Activated CD4-positive, CD25-positive, alpha-beta regulatory T cell (primary cell): ENCODE results near the gene VSTM2B.
"Not testable (repeated sequence)": the region's sequence is repeated elsewhere in the genome, so short reads cannot be mapped to it uniquely, and the experiment has no call there.

Source experiments
- DNase-seq, 4 experiments: peaks; one replicate each; lab custom pipeline; 2025; lab: John Stamatoyannopoulos, UW

VSTM2B gene

DNA sequence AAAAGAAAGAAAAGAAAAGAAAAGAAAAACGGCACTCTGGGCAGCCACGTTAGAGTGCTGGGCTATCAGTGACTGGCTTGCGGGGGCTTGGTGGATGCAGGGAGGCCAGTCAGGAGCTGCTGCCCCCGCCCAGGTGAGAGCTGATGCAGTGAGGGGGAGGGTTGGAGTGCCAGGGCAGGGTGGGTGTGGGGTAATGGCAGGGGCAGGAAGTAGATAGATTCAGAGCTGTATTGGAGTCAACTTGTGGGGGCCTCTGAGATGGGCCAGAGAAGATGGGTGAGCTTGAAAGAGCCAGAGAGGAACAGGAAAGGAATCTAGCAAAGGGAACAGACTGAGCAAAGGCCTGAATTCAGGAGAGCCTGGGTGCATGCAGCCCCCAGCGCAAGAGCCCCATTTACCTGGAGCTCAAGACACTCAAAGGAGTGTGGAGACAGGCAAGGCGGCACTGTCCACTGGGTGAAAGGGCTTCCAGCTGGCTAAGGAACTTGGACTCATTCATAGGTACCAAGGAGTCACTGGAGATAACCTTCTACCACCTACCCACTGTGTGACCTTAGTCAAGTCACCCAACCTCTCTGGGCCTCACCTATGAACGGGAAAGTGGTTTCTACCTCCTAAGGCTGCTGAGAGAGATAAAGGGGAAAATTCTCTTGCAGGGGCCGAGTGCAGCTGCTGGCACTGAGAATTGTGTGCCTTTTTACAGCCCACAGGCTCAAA lies 20.2 kb downstream of the VSTM2B start:
- DNase-seq = no peak

GRCh38 chr19:29546583-29547190 lies 20.9 kb downstream of the VSTM2B start:
- no peak for DNase-seq

DNA sequence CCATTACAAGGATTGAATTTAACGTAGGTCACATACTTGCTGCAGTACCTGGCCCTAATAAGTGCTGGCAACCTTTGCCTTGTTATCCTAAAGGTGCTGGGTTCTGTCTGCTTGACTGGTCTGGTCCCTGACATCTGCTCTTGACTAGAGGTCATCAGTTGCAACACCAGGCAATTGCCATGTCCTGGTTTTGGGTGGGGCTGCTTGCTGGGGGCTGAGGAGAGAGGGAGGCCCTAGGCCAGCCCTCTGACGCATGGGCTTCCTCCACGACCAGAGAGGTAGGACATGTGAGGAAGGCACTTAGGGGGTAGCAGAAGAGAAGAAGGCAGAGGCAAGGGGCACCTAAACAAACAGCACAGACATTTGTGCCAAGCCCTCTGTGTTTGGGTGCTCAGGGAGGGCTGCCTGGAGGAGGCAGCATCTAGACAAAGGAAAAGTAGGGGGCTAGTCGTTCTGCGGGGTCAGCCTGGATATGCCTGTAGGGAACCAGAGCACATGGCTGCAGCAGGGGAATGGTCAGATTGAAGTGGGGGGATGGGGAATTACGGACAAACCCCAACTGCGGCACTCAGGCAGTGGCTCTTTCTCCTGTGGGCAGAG lies 21.7 kb downstream of the VSTM2B start:
- DNase-seq = no peak

GRCh38 chr19:29547981-29548380 lies 22.2 kb downstream of the VSTM2B start:
- DNase-seq = no peak

GRCh38 chr19:29548483-29549085 lies 22.8 kb downstream of the VSTM2B start:
- DNase-seq = no peak

- DNase-seq = no peak
Measured at GRCh38 chr19:29549105-29550070, 23.6 kb downstream of the VSTM2B start.

DNA sequence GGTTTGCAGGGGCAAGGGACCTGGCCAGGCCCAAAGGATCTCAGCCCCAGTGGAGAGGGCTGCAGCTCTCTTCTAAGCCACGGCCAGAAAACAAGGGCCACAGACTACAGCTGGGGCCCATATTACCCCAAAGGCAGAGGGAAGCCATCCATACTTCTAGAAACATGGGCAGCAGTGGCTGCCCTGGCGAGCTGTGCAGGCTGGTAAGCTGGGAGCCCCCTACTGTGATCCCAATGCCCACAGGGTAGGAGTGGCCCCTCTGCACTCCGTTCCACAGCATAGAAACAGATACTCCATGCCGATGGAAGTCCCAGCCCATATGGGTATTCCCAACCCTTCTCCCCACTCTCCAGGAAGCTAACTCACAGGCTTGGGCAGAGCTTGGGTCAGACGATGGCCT lies 25.1 kb downstream of the VSTM2B start:
- DNase-seq = no peak

DNA sequence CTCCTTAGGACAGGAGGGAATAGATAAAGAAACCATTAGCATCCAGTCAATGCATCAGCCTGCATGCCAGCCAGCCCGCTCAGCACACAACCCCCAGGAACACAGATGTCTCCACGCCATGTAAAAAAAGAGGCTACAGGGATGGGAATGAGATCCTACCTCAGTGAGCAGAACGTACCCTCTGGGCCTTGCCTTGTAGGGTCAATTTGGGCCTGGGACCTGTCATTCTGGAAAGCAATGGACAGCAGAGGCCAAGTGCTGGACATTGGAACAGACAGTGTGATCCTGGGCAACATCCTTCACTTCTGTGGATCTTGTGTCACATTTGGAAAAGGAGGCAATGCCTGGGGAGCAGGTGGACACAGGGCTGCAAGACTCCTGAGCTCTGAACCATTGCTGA lies 26.0 kb downstream of the VSTM2B start:
- no peak for DNase-seq

DNA sequence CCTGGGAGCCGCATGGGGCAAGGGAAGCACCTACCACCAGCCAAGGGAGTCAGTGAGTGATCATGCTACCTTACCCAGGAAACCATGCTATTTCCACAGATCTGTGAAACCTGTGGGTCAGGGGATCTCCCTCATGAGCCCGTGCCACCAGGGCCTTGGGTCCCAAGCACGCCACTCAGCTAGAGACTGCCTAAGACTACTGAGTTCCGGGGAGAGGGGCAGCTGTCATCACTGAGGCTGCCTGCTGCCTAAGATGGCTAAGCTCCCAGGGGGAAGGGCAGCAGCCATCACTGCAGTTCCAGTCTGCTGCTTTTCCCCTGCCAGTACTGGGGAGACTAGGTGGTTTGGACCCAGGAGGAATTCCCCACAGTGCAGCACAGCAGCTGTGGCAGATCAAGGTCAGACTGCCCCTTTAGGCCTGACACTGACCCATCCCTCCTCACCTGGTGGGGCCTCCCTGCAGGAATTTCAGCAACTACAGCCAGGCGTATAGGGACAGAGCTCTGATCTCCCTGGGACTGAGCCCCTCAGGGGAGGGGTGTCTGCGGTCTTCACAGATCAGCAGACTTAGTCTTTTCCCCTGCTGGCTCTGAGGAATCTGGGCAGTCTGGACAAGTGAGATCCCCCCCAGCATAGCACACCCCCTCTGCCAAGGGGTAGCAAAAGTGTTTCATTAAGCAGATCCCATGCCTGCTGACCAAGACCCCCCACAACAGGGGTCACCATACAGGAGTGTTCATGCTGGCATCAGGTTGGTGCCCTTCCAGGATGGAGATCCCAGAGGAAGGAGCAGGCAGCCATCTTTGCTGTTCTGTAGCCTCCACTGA lies 26.9 kb downstream of the VSTM2B start:
- DNase-seq = no peak

DNA sequence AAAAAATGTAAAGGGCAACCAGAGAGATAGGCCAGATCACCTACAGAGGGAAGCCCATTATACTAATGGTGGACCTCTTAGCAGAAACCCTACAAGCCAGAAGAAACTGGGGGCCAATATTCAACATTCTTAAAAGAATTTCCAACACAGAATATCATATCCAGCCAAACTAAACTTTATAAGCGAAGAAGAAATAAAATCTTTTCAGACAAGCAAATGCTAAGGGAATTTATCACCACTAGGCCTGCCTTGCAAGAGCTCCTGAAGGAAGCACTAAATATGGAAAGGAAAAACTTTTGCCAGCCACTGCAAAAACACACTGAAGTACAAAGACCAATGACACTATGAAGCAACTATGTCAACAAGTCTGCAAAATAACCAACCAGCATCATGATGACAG lies 28.4 kb downstream of the VSTM2B start:
- DNase-seq = no peak

GRCh38 chr19:29559110-29559509 lies 33.3 kb downstream of the VSTM2B start:
- not testable (repeated sequence) for DNase-seq

DNA sequence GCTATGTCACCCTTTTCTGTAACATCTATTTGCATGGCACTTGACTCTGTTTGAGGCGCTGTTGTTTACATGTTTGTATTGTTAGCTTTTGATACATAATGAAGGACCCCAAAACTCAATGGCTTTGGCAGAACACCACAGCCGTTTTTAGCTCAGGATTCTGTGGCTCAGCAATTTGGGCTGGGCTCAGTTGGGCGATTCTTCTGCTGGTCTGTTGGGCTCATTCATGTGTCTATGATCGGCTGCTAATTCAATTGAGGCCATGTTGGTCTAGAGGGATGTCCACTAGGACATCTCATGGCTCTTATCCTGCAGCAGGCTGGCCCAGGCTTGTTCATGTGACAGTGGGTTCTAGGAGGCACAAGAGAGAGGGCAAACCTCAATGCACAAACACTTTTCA lies 33.9 kb downstream of the VSTM2B start:
- DNase-seq = no peak

DNA sequence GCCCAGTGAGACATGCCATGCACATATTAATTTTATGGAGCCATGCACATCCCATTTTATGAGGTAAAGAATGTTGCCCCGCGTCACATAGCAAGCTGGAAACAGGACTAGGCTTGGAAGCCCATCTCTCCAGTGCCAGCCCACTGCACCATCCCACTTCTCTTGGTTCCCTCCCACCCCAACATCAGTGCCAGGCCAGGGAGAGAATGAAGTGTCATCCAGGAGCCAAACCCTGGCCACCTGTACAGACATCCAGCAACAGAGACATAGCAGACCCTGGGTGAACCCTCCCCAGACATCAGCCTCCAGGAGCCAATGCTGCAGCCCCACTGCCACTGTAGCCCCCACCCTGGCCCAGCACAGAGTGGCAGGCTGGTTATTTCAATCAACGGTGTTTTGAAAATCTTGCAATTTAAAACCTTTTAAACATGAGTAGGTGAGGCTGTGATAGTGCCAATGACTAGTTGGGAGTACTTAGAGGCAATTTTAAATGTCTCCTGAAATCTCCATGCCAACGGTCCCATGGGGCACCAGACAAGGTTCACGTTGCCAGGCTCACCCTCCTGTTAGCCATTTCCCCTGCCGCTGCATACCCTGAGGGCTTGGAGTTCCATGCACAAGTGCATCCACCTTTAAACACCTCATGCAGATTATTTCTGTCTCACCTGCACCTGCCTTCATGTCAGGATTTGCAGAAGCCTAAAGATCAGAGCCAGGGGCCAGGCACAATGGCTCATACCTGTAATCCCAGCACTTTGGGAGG lies 34.7 kb downstream of the VSTM2B start:
- no peak for DNase-seq

DNA sequence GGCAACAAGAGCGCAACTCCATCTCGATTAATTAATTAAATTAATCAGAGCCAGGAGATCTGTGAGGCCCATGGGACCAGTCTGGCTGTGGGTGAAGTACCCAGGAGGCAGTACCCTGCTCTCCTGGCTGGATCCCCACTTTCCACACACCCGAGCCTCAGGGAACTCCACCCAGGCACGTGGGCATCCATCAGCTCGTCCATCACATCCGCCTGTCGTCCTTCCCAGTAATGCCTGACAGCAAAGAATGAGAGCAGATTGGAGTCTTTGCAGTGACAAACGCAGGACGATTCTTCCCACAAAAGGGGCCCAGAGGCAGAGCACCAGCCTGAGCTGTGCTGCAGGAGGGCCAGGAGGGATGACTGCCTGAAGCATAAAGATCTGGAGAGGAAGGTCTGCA lies 35.8 kb downstream of the VSTM2B start:
- no peak for DNase-seq

GRCh38 chr19:29562299-29563297 lies 36.8 kb downstream of the VSTM2B start:
- DNase-seq = no peak

GRCh38 chr19:29563486-29564101 lies 37.8 kb downstream of the VSTM2B start:
- DNase-seq = no peak

GRCh38 chr19:29564574-29565005 lies 38.8 kb downstream of the VSTM2B start:
- DNase-seq = no peak

DNA sequence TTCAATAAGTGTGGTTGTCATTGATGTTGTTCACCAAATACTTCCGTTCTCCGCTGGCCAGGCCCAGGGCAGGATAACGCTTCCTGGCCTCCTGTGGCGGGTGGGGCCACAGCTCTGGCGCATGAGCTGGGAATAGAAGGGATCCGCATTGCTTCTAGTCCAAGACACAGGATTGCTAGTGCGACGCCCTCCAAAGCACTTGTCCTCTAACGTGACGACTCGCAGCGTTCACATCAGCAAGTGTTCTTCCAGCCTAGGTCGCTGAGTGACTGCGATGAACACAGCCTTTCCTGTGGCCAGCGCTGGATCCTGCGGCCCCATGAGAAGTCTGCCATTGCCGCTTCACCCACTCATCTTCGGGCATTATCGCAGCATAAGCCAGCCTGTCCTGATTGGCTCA lies 39.4 kb downstream of the VSTM2B start:
- no peak for DNase-seq
